ENCODE data around the gene TBC1D8. TPM values are rescaled to one million over a fixed set of nuclear protein-coding genes. Genes with fewer than 3 reads are reported as not detected.
A peak's percentile ranks its signal among the peaks of the same experiment; 100 is the strongest.

Gene TBC1D8
- total and polyA plus RNA-seq, 2 of the 13 experiments (the other 11 are each of a cell fraction or from before 2014, with no cell fraction given), result 45.1 to 95.4 TPM

DNA sequence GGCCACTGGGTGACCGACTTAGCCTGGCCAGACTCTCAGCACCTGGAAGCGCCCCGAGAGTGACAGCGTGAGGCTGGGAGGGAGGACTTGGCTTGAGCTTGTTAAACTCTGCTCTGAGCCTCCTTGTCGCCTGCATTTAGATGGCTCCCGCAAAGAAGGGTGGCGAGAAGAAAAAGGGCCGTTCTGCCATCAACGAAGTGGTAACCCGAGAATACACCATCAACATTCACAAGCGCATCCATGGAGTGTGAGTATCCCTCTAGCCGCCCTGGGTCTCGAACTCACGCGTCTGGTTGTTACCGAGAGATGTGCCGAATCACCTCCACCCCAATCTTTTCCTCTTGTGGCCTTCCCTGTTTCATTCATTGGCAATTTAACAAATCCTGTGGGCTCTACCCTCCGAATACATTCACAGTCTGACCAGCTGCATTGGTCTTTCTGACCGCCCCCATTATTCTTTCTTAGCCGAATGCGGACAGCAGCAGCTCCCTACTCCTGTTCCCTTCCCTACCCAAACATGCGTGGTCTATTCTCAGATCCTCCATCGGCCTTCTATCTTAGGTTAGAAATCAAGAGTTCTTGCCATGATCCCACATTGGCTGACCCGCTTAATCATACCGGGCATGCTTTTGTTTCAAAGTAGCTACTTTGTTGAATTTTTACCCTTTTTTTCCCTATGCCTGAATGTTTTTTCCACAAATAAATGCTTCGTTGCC is 148.5 kb downstream of the TBC1D8 start (continued):
- TF ChIP-seq, protein P1, sequence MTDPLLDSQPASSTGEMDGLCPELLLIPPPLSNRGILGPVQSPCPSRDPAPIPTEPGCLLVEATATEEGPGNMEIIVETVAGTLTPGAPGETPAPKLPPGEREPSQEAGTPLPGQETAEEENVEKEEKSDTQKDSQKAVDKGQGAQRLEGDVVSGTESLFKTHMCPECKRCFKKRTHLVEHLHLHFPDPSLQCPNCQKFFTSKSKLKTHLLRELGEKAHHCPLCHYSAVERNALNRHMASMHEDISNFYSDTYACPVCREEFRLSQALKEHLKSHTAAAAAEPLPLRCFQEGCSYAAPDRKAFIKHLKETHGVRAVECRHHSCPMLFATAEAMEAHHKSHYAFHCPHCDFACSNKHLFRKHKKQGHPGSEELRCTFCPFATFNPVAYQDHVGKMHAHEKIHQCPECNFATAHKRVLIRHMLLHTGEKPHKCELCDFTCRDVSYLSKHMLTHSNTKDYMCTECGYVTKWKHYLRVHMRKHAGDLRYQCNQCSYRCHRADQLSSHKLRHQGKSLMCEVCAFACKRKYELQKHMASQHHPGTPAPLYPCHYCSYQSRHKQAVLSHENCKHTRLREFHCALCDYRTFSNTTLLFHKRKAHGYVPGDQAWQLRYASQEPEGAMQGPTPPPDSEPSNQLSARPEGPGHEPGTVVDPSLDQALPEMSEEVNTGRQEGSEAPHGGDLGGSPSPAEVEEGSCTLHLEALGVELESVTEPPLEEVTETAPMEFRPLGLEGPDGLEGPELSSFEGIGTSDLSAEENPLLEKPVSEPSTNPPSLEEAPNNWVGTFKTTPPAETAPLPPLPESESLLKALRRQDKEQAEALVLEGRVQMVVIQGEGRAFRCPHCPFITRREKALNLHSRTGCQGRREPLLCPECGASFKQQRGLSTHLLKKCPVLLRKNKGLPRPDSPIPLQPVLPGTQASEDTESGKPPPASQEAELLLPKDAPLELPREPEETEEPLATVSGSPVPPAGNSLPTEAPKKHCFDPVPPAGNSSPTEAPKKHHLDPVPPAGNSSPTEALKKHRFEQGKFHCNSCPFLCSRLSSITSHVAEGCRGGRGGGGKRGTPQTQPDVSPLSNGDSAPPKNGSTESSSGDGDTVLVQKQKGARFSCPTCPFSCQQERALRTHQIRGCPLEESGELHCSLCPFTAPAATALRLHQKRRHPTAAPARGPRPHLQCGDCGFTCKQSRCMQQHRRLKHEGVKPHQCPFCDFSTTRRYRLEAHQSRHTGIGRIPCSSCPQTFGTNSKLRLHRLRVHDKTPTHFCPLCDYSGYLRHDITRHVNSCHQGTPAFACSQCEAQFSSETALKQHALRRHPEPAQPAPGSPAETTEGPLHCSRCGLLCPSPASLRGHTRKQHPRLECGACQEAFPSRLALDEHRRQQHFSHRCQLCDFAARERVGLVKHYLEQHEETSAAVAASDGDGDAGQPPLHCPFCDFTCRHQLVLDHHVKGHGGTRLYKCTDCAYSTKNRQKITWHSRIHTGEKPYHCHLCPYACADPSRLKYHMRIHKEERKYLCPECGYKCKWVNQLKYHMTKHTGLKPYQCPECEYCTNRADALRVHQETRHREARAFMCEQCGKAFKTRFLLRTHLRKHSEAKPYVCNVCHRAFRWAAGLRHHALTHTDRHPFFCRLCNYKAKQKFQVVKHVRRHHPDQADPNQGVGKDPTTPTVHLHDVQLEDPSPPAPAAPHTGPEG (CRISPR knock-in tag; IDR thresholded peaks at IDR 0.05), result no peak; the same call in 1 of the 2 replicates
- TF ChIP-seq, protein P2, sequence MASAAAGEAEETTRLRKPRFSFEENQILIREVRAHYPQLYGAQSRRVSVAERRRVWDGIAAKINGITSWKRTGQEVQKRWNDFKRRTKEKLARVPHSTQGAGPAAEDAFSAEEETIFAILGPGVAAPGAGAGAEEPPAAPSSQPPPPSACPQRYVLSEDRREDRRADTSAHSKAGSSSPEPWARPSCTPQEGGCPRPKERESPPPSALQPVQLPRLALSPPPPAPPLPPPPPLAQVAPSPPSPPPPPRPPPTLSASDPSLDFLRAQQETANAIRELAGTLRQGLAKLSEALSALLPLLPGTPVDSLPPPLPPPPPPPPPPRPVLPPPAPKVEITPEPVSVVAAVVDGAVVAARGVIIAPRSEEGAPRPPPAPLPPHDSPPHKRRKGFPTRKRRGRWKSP (CRISPR knock-in tag; IDR thresholded peaks at IDR 0.05), result no peak
- TF ChIP-seq, protein P3, sequence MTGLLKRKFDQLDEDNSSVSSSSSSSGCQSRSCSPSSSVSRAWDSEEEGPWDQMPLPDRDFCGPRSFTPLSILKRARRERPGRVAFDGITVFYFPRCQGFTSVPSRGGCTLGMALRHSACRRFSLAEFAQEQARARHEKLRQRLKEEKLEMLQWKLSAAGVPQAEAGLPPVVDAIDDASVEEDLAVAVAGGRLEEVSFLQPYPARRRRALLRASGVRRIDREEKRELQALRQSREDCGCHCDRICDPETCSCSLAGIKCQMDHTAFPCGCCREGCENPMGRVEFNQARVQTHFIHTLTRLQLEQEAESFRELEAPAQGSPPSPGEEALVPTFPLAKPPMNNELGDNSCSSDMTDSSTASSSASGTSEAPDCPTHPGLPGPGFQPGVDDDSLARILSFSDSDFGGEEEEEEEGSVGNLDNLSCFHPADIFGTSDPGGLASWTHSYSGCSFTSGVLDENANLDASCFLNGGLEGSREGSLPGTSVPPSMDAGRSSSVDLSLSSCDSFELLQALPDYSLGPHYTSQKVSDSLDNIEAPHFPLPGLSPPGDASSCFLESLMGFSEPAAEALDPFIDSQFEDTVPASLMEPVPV (CRISPR knock-in tag; IDR thresholded peaks at IDR 0.05), result no peak
- TF ChIP-seq GPN1 (CRISPR knock-in tag; IDR thresholded peaks at IDR 0.05; ENCODE audit: borderline replicate concordance) (no peak), MIXL1 (CRISPR knock-in tag; IDR thresholded peaks at IDR 0.05) (no peak), ZNF678 (CRISPR knock-in tag; IDR thresholded peaks at IDR 0.05) (no peak), KLF9 (CRISPR knock-in tag; IDR thresholded peaks at IDR 0.05; ENCODE audit: low read depth) (no peak), ZNF30 (CRISPR knock-in tag; IDR thresholded peaks at IDR 0.05) (no peak), ZNF333 (CRISPR knock-in tag; IDR thresholded peaks at IDR 0.05; ENCODE audit: borderline replicate concordance) (no peak), ZNF230 (CRISPR knock-in tag; IDR thresholded peaks at IDR 0.05) (no peak), ZIK1 (CRISPR knock-in tag; IDR thresholded peaks at IDR 0.05; ENCODE audit: borderline replicate concordance, low read depth) (no peak), MED8 (CRISPR knock-in tag; IDR thresholded peaks at IDR 0.05; ENCODE audit: insufficient replicate concordance) (no peak), XBP1 (CRISPR knock-in tag; IDR thresholded peaks at IDR 0.05) (peak; percentile 13; the same call in 1 of the 2 replicates), SRSF1 (optimal IDR thresholded peaks at IDR 0.05; ENCODE audit: low read depth, low read length) (peak; percentile 59)
- TF ChIP-seq, protein P4, sequence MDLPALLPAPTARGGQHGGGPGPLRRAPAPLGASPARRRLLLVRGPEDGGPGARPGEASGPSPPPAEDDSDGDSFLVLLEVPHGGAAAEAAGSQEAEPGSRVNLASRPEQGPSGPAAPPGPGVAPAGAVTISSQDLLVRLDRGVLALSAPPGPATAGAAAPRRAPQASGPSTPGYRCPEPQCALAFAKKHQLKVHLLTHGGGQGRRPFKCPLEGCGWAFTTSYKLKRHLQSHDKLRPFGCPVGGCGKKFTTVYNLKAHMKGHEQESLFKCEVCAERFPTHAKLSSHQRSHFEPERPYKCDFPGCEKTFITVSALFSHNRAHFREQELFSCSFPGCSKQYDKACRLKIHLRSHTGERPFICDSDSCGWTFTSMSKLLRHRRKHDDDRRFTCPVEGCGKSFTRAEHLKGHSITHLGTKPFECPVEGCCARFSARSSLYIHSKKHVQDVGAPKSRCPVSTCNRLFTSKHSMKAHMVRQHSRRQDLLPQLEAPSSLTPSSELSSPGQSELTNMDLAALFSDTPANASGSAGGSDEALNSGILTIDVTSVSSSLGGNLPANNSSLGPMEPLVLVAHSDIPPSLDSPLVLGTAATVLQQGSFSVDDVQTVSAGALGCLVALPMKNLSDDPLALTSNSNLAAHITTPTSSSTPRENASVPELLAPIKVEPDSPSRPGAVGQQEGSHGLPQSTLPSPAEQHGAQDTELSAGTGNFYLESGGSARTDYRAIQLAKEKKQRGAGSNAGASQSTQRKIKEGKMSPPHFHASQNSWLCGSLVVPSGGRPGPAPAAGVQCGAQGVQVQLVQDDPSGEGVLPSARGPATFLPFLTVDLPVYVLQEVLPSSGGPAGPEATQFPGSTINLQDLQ (CRISPR knock-in tag; IDR thresholded peaks at IDR 0.05), result no peak
- TF ChIP-seq, protein P5, sequence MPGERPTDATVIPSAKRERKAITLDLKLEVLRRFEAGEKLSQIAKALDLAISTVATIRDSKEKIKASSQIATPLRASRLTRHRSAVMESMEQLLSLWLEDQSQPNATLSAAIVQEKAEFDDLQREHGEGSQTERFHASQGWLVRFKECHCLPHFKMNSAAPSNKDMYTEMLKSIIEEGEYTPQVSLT (CRISPR knock-in tag; IDR thresholded peaks at IDR 0.05; ENCODE audit: borderline replicate concordance, low read depth), result 0 out of 2 replicates have a peak, but pooled peaks have one; percentile 15
- TF ChIP-seq, protein P6, sequence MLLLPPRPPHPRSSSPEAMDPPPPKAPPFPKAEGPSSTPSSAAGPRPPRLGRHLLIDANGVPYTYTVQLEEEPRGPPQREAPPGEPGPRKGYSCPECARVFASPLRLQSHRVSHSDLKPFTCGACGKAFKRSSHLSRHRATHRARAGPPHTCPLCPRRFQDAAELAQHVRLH (CRISPR knock-in tag; IDR thresholded peaks at IDR 0.05; ENCODE audit: borderline replicate concordance, low read depth), result no peak

Data from HepG2 (cell line).